ENCODE data around the gene UBE2L5.
"Not testable (repeated sequence)": the region's sequence is repeated elsewhere in the genome, so short reads cannot be mapped to it uniquely, and the experiment has no call there.

UBE2L5 gene

GRCh38 chr13:30438286-30438685 is 16.0 kb downstream of the UBE2L5 start:
- no peak for DNase-seq (ENCODE audit: low read depth, low spot score)

- DNase-seq (ENCODE audit: low read depth, low spot score), result no peak
Measured at GRCh38 chr13:30440910-30441703, 18.8 kb downstream of the UBE2L5 start.

GRCh38 chr13:30442926-30443325 is 20.6 kb downstream of the UBE2L5 start:
- no peak for DNase-seq (ENCODE audit: low read depth, low spot score)

- not testable (repeated sequence) for DNase-seq (ENCODE audit: low read depth, low spot score)
Measured at GRCh38 chr13:30443491-30443890, 21.2 kb downstream of the UBE2L5 start.

GRCh38 chr13:30443957-30444404 is 21.7 kb downstream of the UBE2L5 start:
- DNase-seq (ENCODE audit: low read depth, low spot score), result no peak

GRCh38 chr13:30446126-30446500 is 23.8 kb downstream of the UBE2L5 start:
- no peak for DNase-seq (ENCODE audit: low read depth, low spot score)

- DNase-seq (ENCODE audit: low read depth, low spot score), result no peak
Measured at GRCh38 chr13:30448441-30448840, 26.1 kb downstream of the UBE2L5 start.

GRCh38 chr13:30450066-30450465 is 27.8 kb downstream of the UBE2L5 start:
- DNase-seq (ENCODE audit: low read depth, low spot score), result no peak

- not testable (repeated sequence) for DNase-seq (ENCODE audit: low read depth, low spot score)
Measured at GRCh38 chr13:30451476-30451875, 29.2 kb downstream of the UBE2L5 start.

- no peak for DNase-seq (ENCODE audit: low read depth, low spot score)
Measured at GRCh38 chr13:30453727-30454126, 31.4 kb downstream of the UBE2L5 start.

- DNase-seq (ENCODE audit: low read depth, low spot score), result no peak
Measured at GRCh38 chr13:30454991-30455390, 32.7 kb downstream of the UBE2L5 start.

GRCh38 chr13:30456290-30456689 is 34.0 kb downstream of the UBE2L5 start:
- no peak for DNase-seq (ENCODE audit: low read depth, low spot score)

GRCh38 chr13:30457306-30457891 is 35.1 kb downstream of the UBE2L5 start:
- no peak for DNase-seq (ENCODE audit: low read depth, low spot score)

- not testable (repeated sequence) for DNase-seq (ENCODE audit: low read depth, low spot score)
Measured at GRCh38 chr13:30461279-30462066, 39.2 kb downstream of the UBE2L5 start.

- DNase-seq (ENCODE audit: low read depth, low spot score), result peak; percentile 24
Measured at GRCh38 chr13:30463787-30464495, 41.6 kb downstream of the UBE2L5 start.

- peak; percentile 57 for DNase-seq (ENCODE audit: low read depth, low spot score)
Measured at GRCh38 chr13:30464496-30465342, 42.4 kb downstream of the UBE2L5 start.

GRCh38 chr13:30465343-30465592 is 43.0 kb downstream of the UBE2L5 start:
- no peak for DNase-seq (ENCODE audit: low read depth, low spot score)

GRCh38 chr13:30465593-30466357 is 43.5 kb downstream of the UBE2L5 start, which contains the start of gene HMGB1:
Gene HMGB1, minus strand, starts transcription at chr13:30465936. Its CDS starts 2,256 bp downstream, at chr13:30463680.
- peak; percentile 97 for DNase-seq (ENCODE audit: low read depth, low spot score)

- DNase-seq (ENCODE audit: low read depth, low spot score), result no peak
Measured at GRCh38 chr13:30466358-30466714, 44.0 kb downstream of the UBE2L5 start.

- no peak for DNase-seq (ENCODE audit: low read depth, low spot score)
Measured at GRCh38 chr13:30466841-30467252, 44.6 kb downstream of the UBE2L5 start.
